ENCODE results near the gene MUS81.
"Not testable (repeated sequence)": the region's sequence is repeated elsewhere in the genome, so short reads cannot be mapped to it uniquely, and the experiment has no call there.

Gene MUS81

GRCh38 chr11:65860278-65861164 lies at the start of gene MUS81:
MUS81 (plus strand) TSS chr11:65860433; CDS start chr11:65860754, 321 bp downstream.
- peak; percentile 95 to 96 for DNase-seq (ENCODE audit: low read depth in 2 of 2)

- DNase-seq (ENCODE audit: low read depth in 2 of 2) = no peak
Observed at GRCh38 chr11:65811764-65812475, 48.3 kb upstream of the MUS81 start.

GRCh38 chr11:65814131-65814985 lies 45.9 kb upstream of the MUS81 start:
- DNase-seq (ENCODE audit: low read depth in 2 of 2) = no peak

- DNase-seq (ENCODE audit: low read depth in 2 of 2) = no peak
Observed at GRCh38 chr11:65814986-65815565, 45.2 kb upstream of the MUS81 start.

GRCh38 chr11:65816696-65817095 lies 43.5 kb upstream of the MUS81 start:
- no peak for DNase-seq (ENCODE audit: low read depth in 2 of 2)

- no peak for DNase-seq (ENCODE audit: low read depth in 2 of 2)
Observed at GRCh38 chr11:65817312-65817834, 42.9 kb upstream of the MUS81 start.

- DNase-seq (ENCODE audit: low read depth in 2 of 2) = peak; percentile 94 to 95
Observed at GRCh38 chr11:65817835-65818680, 42.2 kb upstream of the MUS81 start.

GRCh38 chr11:65821107-65821506 lies 39.1 kb upstream of the MUS81 start:
- no peak for DNase-seq (ENCODE audit: low read depth in 2 of 2)

GRCh38 chr11:65822776-65823528 lies 37.3 kb upstream of the MUS81 start:
- no peak for DNase-seq (ENCODE audit: low read depth in 2 of 2)

GRCh38 chr11:65826984-65827735 lies 33.1 kb upstream of the MUS81 start:
- DNase-seq (ENCODE audit: low read depth in 2 of 2) = no peak

GRCh38 chr11:65829459-65829858 lies 30.8 kb upstream of the MUS81 start:
- no peak for DNase-seq (ENCODE audit: low read depth in 2 of 2)

- DNase-seq (ENCODE audit: low read depth in 2 of 2) = not testable (repeated sequence)
Observed at GRCh38 chr11:65832231-65832630, 28.0 kb upstream of the MUS81 start.

- DNase-seq (ENCODE audit: low read depth in 2 of 2) = peak; percentile 90 to 93
Observed at GRCh38 chr11:65833297-65834030, 26.8 kb upstream of the MUS81 start, which contains the start of gene SNX32. SNX32 (plus strand) TSS chr11:65833963; CDS start chr11:65834066, 103 bp downstream.

- DNase-seq (ENCODE audit: low read depth in 2 of 2) = no peak
Observed at GRCh38 chr11:65834202-65834601, 26.0 kb upstream of the MUS81 start.

GRCh38 chr11:65842144-65842543 lies 18.1 kb upstream of the MUS81 start:
- DNase-seq (ENCODE audit: low read depth in 2 of 2) = no peak

GRCh38 chr11:65843811-65844210 lies 16.4 kb upstream of the MUS81 start:
- DNase-seq (ENCODE audit: low read depth in 2 of 2) = no peak

- no peak for DNase-seq (ENCODE audit: low read depth in 2 of 2)
Observed at GRCh38 chr11:65844231-65844872, 15.9 kb upstream of the MUS81 start.

- no peak for DNase-seq (ENCODE audit: low read depth in 2 of 2)
Observed at GRCh38 chr11:65847746-65848145, 12.5 kb upstream of the MUS81 start.

Measured in stimulated activated CD4-positive, alpha-beta T cell treated with anti-CD3 and anti-CD28 coated beads, Interleukin-1b, Interleukin-23, amount 100 ng/mL, for 4 hours (primary cell).